Measurements from ENCODE around the gene SMIM5.
A peak's percentile ranks its signal among the peaks of the same experiment; 100 is the strongest.
"Not testable (repeated sequence)": the region's sequence is repeated elsewhere in the genome, so short reads cannot be mapped to it uniquely, and the experiment has no call there.

Gene SMIM5

GRCh38 chr17:75625813-75626486 lies 7.3 kb upstream of the SMIM5 start:
- peak; percentile 32 for DNase-seq (ENCODE audit: low spot score)

- no peak for DNase-seq (ENCODE audit: low spot score)
Observed at GRCh38 chr17:75626496-75627038, 6.7 kb upstream of the SMIM5 start.

GRCh38 chr17:75627094-75627493 lies 6.1 kb upstream of the SMIM5 start:
- no peak for DNase-seq (ENCODE audit: low spot score)

- DNase-seq (ENCODE audit: low spot score), result no peak
Observed at GRCh38 chr17:75628425-75628824, 4.8 kb upstream of the SMIM5 start.

GRCh38 chr17:75629157-75629556 lies 4.1 kb upstream of the SMIM5 start:
- DNase-seq (ENCODE audit: low spot score), result no peak

GRCh38 chr17:75630071-75630917 lies 2.9 kb upstream of the SMIM5 start:
- DNase-seq (ENCODE audit: low spot score), result no peak

GRCh38 chr17:75631353-75631752 lies 1.9 kb upstream of the SMIM5 start:
- no peak for DNase-seq (ENCODE audit: low spot score)

GRCh38 chr17:75632428-75632827 lies 806 bp upstream of the SMIM5 start:
- no peak for DNase-seq (ENCODE audit: low spot score)

GRCh38 chr17:75633486-75634375 lies 497 bp downstream of the SMIM5 start:
- DNase-seq (ENCODE audit: low spot score), result peak; percentile 83

GRCh38 chr17:75634376-75634740 lies 1.1 kb downstream of the SMIM5 start:
- no peak for DNase-seq (ENCODE audit: low spot score)

- DNase-seq (ENCODE audit: low spot score), result peak; percentile 29
Observed at GRCh38 chr17:75634754-75635609, 1.7 kb downstream of the SMIM5 start.

GRCh38 chr17:75635610-75636202 lies 2.5 kb downstream of the SMIM5 start:
- peak; percentile 96 for DNase-seq (ENCODE audit: low spot score)

GRCh38 chr17:75636381-75637142 lies 3.3 kb downstream of the SMIM5 start:
- DNase-seq (ENCODE audit: low spot score), result no peak

- peak; percentile 27 for DNase-seq (ENCODE audit: low spot score)
Observed at GRCh38 chr17:75637143-75637538, 3.9 kb downstream of the SMIM5 start.

GRCh38 chr17:75637551-75637950 lies 4.3 kb downstream of the SMIM5 start:
- no peak for DNase-seq (ENCODE audit: low spot score)

- DNase-seq (ENCODE audit: low spot score), result not testable (repeated sequence)
Observed at GRCh38 chr17:75638039-75638438, 4.8 kb downstream of the SMIM5 start.

- no peak for DNase-seq (ENCODE audit: low spot score)
Observed at GRCh38 chr17:75638893-75639292, 5.7 kb downstream of the SMIM5 start.

- DNase-seq (ENCODE audit: low spot score), result no peak
Observed at GRCh38 chr17:75639327-75639726, 6.1 kb downstream of the SMIM5 start.

GRCh38 chr17:75639771-75640555 lies 6.7 kb downstream of the SMIM5 start:
- no peak for DNase-seq (ENCODE audit: low spot score)
